NOMO-1 treated with DMSO at 0.1 percent for 48 hours (cell line): ENCODE measurements around the gene TCF7L2.
A peak's percentile ranks its signal among the peaks of the same experiment; 100 is the strongest.

Experiments
- DNase-seq: peaks from one replicate; lab custom pipeline; 2025; ENCODE audit not compliant: unreplicated experiment; lab: John Stamatoyannopoulos, UW

The TCF7L2 gene

GRCh38 chr10:112991888-112992491 is 41.9 kb downstream of the TCF7L2 start:
- no peak for DNase-seq

GRCh38 chr10:112996462-112996861 is 46.4 kb downstream of the TCF7L2 start:
- DNase-seq, result no peak

DNA sequence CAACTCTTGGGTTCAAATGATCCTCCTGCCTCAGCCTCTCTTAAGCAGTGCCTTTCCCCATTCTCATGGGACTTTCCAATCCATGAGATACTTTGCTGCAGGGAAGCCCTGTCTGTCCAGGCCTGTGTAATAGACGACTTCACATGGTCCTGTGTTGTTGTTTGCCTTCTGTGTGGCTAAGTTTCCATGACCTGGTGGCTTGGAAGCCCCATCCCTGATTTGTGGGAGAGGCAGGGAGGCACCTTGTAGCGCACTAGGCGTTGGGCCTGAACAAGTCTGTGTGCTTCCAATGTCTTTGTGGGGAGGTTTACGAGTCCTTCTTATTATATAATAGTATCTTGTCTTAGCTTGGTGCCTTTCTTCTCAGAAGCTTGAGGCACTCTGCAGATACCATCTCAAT is 49.1 kb downstream of the TCF7L2 start:
- DNase-seq, result no peak

- no peak for DNase-seq
Measured at GRCh38 chr10:113000442-113000841, 50.4 kb downstream of the TCF7L2 start.

- DNase-seq, result no peak
Measured at GRCh38 chr10:113000876-113001598, 51.0 kb downstream of the TCF7L2 start.

- no peak for DNase-seq
Measured at GRCh38 chr10:113001599-113002448, 51.8 kb downstream of the TCF7L2 start.

GRCh38 chr10:113002449-113002777 is 52.4 kb downstream of the TCF7L2 start:
- DNase-seq, result no peak

DNA sequence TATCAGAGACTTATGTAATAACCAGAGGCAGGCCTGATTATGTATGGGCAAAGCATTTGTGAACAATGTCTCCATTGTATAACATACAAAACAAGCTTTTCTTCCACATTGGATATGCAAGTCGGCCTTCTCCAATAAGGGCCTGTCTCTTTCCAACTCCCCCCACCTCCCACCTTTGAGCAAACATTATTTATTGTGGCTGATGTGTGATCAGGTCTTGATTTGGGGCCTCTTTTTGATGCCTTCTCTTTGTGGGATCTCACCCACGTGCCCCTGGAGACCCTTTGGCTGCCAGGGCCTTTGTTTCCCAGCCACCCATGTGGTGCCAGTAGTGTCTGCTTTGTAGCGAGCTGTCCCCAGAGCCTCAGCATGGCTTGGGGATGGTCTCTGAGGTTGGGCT is 53.0 kb downstream of the TCF7L2 start:
- DNase-seq, result no peak

GRCh38 chr10:113004069-113004618 is 54.1 kb downstream of the TCF7L2 start:
- no peak for DNase-seq

GRCh38 chr10:113005380-113005779 is 55.3 kb downstream of the TCF7L2 start:
- peak; percentile 9 for DNase-seq

- DNase-seq, result no peak
Measured at GRCh38 chr10:113006656-113007342, 56.8 kb downstream of the TCF7L2 start.

GRCh38 chr10:113007343-113007771 is 57.3 kb downstream of the TCF7L2 start:
- DNase-seq, result no peak

DNA sequence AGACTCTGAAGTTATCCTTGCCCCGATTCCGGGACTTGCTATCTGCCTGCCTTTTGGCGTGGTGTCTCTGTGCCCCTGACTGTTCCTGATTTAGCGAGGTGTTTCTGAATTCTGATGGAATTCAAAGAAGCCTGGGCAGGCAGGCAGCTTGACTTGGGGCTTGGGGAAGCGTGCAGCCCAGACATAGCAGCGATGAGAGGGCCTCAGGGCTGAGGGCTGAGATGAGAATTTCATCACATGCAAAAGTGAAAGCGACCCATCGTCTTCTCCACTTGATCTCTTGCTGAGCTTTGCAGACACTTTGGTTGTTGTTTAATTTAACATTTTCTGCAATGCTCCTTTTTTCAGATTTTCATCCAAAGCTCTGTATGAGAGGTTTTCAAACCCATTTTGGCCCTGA is 57.8 kb downstream of the TCF7L2 start:
- DNase-seq, result peak; percentile 55

- DNase-seq, result no peak
Measured at GRCh38 chr10:113011592-113012374, 61.7 kb downstream of the TCF7L2 start.

GRCh38 chr10:113015201-113015600 is 65.2 kb downstream of the TCF7L2 start:
- no peak for DNase-seq

DNA sequence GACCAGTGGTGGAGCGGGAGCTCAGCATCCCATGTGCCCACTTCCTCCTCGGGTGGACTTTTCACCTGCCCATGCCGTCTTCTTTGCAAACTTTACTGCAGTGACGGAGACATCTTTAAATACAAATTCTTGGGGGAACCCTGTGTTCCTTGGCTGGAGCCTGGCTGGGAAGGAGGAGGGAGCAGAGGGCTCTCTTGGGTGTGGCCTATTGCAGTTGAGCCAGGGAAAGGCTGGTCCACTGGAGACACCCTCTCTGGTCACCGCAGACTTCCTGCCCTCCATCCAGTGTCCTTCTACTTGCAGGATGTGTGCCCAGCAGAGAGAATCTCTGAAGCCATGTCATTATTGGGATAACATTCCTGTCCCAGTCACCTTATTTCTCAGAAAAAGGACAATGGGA is 67.3 kb downstream of the TCF7L2 start:
- DNase-seq, result no peak

DNA sequence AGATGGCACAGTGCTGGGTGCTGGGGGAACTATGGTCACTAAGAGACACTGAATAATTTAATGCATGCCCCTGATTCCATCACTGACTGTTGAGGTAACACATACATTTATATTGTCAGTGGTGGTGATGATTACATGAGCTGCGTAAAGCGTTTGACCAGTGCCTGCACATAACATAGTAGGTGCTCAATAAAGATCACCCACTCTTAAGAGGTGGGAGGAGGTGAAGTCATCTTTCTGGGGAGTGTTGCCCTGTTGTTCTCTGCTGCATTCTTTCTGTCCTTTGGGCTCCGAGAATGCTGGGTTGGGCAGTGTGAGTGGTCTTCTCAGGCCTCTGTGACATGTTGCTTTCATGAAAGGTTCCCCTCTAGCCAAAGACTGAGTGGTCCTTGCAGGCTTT is 68.0 kb downstream of the TCF7L2 start:
- DNase-seq, result no peak

DNA sequence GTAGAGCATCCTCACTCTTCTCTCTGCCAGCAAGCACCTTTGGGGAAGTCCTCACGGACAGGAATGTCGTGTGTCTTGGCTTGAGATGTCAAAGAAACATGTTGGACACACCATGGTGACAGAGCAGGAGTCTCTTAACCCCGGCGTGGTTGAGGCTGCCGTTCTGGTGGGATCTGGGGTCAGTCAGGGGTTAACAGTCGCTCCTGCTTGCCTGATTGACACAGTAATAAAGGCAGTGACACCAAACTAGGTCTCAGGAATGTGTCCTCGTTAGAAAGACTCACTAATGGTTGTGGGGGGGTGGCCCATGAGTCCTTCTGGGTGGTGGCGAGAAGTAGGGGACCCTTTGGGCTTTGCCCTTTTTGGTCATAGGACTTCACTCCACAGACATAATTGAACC is 69.0 kb downstream of the TCF7L2 start:
- no peak for DNase-seq

DNA sequence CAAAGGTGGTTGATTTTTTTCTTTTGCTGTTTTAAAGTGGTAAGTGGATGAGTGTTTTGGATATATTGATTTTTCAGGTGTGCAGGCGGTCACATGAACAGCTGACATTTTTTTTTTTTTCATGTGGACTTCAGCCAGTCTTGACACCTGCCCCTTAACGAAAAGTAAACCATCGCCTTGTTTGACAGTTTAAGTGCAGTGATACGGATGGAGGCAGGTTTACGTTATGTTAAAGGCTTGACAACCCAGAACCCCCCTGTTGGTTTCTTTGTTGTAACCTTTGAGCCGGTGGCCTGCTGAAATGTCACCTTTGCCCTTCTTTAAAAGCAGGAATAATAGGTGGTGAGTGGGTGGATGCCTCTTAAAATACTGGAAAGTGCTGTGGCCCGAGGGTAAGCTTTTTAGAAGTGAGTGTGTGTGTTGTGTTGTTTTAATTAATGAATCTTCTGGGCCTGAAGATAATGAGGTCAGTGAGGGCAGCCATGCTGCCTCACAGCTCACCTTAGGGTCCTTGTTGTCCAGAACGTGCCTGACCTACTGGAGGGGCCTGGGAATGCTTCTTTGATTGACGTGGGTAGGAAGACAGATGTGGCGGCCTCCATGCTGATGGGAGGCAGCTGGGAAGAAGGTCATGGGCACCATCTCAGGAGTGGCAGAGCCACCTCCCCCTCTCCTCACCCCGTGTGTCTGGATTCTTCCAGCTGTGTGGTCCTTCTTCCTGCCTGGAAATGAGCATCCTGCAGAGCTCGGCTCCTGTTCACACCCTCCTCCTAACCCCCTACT is 69.8 kb downstream of the TCF7L2 start:
- DNase-seq, result no peak

- no peak for DNase-seq
Measured at GRCh38 chr10:113020475-113020753, 70.4 kb downstream of the TCF7L2 start.
